HG02763 (cell line): ENCODE results near the gene NFKBIL1.
"Not testable (repeated sequence)": the region's sequence is repeated elsewhere in the genome, so short reads cannot be mapped to it uniquely, and the experiment has no call there.

Source experiments
- ATAC-seq: cut with Tn5 transposase; IDR thresholded peaks from one replicate; pipeline ENCODE4 v1.9.1; 2021; ENCODE audit warnings: mild to moderate bottlenecking, moderate library complexity; ENCODE audit not compliant: unreplicated experiment

Gene NFKBIL1

GRCh38 chr6:31546958-31547726, at the start of gene NFKBIL1:
Gene NFKBIL1 (plus strand): TSS chr6:31547608. CDS start chr6:31547695, 87 bp downstream.
- peak; percentile 62 for ATAC-seq

DNA sequence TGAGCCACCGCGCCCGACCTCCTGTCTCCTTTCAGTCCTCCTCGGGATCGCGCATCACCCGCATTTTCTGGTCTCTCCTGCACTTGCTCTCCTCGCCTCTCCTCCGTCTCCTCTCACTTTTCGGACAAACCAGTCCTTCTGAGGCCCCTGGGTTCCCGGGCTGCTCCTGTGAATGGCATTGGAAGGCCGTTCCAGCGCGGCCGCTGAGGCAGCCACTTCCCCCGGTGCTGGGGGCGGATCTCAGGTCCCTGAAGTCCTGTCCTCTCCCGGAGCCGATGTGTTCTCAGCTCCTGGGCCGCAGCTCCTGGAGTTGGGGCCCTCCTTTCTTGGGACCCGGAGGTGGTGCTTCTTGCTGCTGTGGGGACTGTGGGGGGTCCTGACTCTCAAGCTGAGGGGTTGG, 48.7 kb upstream of the NFKBIL1 start:
- no peak for ATAC-seq

- not testable (repeated sequence) for ATAC-seq
These were observed 47.8 kb upstream of the NFKBIL1 start for GRCh38 chr6:31499648-31500047.

GRCh38 chr6:31502586-31502985, 44.8 kb upstream of the NFKBIL1 start:
- ATAC-seq = no peak

DNA sequence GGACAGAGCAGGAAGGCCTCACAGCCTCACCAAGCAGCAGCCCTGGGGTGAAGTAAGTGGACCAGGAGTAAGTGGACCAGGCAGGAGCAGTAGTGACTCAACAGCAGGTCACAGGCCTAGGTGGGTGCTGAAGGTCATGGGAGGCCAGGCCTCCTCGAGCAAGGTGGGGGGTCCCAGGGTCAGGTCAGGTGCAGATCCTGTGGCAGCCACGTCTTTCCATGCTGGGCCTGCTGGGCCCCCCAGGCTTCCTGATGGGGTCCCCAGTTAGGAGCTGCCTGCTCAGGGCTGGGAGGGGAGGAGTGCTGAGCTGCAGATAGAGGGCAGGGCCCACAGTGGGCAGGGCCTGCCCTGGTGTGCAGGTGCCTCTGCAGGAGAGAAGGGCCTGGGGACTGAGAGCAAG, 38.4 kb upstream of the NFKBIL1 start:
- ATAC-seq = not testable (repeated sequence)

GRCh38 chr6:31510007-31510406, 37.4 kb upstream of the NFKBIL1 start:
- ATAC-seq = no peak

DNA sequence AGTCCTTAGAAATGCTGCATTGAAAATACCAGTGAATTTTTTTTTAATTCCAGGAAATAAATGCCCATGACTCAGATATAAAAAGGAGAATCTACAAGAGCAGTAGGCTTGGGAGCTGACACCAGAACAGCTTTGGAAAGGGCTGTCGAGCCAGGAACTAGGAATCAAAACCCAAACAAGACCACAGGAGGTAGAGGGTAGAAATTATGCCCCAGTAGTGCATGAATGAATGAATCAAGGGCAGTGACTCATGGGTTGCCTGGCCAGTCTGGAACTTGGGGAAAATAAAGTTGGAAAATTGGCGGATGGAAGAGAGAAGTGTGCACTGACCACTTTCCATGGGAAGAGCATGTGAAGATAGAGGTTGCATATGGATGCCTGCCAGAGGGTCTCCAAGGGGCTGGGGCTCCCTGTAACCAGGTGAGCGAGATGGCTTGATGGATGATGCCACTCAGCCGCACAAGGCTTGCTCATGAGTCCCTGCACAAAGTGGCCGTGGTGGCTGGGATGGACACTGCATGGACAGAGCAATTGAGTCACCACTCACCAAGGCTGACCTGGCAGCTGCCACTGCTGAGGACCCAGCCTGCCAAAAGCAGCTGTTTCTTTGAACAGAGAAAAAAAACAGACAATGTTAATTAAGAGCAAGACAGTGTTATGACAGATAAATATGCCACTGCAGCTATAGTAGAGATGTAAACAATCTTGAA, 33.8 kb upstream of the NFKBIL1 start:
- ATAC-seq = no peak

- ATAC-seq = no peak
These were observed 25.6 kb upstream of the NFKBIL1 start for GRCh38 chr6:31521835-31522234.

DNA sequence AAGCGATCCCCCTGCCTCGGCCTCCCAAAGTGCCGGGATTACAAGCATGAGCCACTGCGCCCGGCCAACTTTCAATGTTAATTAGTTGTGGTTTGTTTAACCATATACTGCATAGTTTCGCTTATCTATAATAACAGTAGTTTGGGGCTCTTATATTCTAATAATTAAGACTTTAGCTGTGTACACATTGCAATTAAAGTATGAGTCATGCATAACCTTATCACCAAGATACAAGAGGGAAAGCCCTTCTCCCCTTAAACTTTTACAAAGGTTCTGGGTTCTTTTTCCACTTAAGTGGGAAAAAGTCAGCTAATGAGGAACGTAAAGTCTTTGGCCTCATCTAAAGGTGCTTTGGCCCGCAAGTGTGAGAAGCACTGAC, 21.9 kb upstream of the NFKBIL1 start:
- ATAC-seq = no peak

DNA sequence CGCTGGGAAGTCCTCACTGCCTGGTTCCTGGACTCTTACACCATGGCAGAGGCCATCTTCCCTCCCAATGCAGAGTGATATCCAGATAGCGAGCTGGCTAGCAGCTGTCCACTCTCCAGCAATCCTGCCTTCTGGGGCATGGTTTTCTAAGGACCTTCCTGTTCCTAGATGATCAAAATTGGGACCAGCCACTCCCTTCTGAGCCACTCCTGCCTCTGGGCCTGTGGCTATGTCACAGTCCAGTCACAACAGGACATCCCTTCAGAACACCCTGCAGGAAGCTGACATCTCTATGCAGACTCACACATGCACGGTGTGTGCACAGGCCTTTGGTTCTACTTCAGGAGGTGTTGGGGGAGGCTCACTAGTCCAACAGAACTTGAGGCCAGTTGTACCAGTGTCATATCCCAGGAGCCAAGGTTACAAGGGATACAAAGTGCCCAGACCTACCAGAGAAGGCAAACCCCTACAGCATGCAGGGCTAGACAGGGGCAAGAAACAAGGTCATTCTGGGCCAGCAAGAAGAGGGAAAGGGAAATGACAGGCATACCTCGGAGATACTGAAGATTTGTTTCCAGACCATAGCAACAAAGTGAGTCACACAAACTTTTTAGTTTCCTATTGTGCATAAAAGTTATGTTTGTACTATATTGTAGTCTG, 21.3 kb upstream of the NFKBIL1 start:
- no peak for ATAC-seq

DNA sequence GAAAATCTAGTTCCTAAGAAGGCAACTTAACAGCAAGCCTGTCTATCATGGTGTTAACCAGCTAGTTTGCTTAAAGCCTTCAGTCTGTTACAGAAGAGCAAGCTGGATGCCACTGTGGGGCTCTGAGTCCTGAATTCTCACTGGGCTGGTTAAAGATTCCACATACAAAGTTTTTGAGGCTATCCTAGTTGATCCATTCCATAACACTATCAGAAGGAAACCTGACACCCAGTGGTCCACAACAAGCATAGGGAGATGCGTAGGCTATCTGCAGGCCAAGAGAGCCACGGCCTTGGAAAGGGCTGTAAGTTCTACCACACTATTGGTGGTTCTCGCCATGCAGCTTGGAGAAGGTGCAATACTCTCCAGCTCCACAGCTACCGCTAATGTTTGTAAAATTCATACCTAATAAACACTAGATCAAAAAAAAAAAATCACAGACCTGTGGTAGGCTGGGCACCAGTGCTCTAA, 19.1 kb upstream of the NFKBIL1 start:
- ATAC-seq = no peak

DNA sequence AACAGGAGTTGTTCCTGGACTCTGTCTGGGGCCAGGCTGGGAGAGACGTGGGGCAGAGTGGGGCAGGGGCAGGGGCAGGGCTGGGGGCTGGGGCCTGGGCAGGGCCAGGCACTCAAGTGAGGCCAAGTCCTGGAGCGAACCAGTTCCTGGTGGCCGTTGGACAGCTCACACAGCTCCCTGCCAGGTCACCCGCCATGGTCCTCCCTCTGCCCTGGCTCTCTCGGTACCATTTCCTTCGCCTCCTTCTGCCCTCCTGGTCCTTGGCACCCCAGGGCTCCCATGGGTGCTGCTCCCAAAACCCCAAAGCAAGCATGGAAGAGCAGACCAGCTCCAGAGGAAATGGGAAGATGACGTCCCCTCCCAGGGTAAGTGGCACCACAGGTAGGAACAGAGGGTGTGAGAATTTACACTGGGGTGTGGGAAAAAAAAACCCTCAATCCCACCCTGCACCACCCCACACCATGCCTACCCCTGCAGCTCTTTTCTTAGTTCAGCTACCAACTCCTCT, 18.5 kb upstream of the NFKBIL1 start, which contains the start of gene MCCD1:
MCCD1 (plus strand) TSS at position 142 of the 508 bp plus-strand sequence; CDS start at position 195, 53 bp downstream.
- no peak for ATAC-seq

DNA sequence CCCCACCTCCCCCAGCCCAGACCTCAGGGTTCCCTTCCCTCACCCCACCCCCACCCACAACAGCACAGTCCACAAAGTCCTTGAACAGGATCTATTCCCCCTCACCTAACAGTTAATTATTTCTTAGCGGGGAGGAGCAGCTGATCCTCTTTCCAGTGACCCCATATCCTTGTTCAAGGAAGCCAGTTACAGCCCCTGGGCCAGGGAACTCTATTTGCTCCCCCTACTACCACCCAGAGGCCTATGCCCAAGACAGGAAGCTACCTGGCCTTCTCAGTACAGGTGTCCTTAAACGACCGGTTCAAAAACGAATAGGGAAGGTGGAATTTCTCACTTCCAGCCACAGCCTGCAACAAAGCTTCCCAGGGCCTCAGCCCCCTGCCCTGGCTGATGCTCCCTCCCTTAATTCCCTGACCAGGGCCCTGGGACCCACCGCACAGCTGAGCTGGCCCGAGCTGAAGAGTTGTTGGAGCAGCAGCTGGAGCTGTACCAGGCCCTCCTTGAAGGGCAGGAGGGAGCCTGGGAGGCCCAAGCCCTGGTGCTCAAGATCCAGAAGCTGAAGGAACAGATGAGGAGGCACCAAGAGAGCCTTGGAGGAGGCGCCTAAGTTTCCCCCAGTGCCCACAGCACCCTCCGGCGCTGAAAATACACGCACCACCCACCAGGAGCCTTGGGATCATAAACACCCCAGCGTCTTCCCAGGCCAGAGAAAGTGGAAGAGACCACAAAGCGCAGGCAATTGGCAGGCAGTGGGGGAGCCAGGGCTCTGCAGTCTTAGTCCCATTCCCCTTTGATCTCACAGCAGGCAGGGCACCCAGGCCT, 17.9 kb upstream of the NFKBIL1 start:
- ATAC-seq = no peak

DNA sequence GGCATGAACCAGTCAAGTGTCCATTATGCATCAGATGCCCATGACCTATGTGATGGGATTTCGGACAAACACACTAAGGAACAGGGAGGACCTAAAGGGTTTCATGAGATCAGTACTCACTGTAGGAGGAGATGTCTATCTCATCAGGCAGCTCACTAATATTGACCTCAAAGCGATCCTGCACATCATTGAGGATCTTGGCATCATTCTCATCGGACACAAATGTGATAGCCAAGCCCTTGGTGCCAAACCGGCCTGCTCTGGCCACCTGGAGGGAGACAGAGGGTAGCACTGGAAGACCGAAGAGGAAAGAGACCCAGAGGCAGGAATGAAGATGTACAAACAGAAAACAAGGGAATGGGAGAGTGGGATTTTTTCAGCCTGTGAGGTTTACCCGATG, 16.7 kb upstream of the NFKBIL1 start:
- ATAC-seq = no peak

GRCh38 chr6:31531162-31531561, 16.2 kb upstream of the NFKBIL1 start:
- ATAC-seq = no peak

GRCh38 chr6:31531771-31532643, 15.4 kb upstream of the NFKBIL1 start:
- ATAC-seq = no peak

DNA sequence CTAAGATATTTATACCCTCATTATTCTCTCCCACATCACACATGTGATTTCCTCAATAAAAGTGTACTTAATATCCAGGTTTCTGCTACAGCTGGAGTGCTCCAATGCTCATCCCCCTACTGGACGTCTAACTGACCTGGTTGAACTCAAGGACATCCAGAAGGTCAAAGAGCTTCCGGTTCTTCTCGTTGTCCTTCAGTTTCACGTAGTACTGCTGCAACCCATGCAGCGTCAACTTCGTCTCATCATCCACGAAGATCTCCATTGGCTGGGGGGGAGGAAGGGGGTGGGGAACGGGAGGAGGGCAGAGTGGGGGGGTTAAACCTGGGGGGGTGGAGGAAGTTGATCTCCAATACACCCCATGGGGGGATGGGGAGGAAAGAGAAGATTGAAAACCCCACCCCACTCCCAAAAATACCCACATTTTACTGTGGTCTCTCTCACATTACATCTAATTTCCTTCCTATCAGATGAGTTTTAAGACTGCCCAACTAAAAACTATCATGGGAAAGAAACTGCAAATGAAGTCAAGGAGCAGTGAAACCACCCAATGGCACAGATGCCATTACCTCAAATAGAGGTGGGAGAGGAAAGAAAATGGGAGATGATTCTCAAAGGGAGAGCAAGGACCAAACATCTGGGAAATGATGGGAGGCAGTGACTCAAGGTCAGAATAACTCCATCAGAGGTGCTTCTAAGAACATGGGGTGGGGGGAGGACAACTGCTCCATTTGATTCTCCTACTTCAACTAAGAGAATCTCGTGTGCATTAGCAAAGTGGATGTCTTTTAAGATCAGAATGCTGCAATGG, 14.6 kb upstream of the NFKBIL1 start:
- ATAC-seq = no peak

DNA sequence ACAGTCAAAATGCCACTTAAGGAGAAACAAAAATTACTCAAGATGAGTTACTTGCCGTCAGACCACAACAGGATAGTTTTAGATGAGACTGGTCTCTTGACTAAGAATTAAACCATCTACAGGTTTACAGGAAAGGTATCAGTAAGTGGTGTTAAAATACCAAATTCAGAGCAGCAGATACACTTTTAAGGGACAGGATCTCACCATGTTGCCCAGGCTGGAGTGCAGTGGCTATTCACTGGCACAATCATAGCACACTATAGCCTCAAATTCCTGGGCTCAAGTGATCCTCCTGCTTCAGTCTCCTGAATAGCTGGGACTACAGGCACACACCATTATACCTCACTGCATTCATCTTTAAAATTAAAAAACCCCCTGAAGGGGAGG, 14.0 kb upstream of the NFKBIL1 start:
- ATAC-seq = no peak

GRCh38 chr6:31534011-31534410, 13.4 kb upstream of the NFKBIL1 start:
- ATAC-seq = no peak
